Activated naive CD8-positive, alpha-beta T cell treated with anti-CD3 and anti-CD28 coated beads, Interleukin-2, amount 50 U/mL, for 24 hours (primary cell): ENCODE measurements around the gene HIPK1.

ENCODE experiments used
- ATAC-seq: fragments of 150-1000 bp; cut with Tn5 transposase; one replicate; pipeline ENCODE4 v1.10.0; 2021
- DNase-seq: peaks from one replicate; pipeline ENCODE4 v3.0.0; 2021
- H3K27ac Mint-ChIP-seq: one replicate; pipeline ENCODE4 v1.8.0; 2021; ENCODE audit warnings: mild to moderate bottlenecking, mixed read lengths
- H3K27me3 Mint-ChIP-seq: one replicate; pipeline ENCODE4 v1.8.0; 2021; ENCODE audit warnings: mixed read lengths
- H3K36me3 Mint-ChIP-seq: one replicate; pipeline ENCODE4 v1.8.0; 2021; ENCODE audit warnings: low read depth, mixed read lengths
- H3K4me1 Mint-ChIP-seq: one replicate; pipeline ENCODE4 v1.8.0; 2021; ENCODE audit warnings: mixed read lengths
- H3K4me3 Mint-ChIP-seq: one replicate; pipeline ENCODE4 v1.8.0; 2021; ENCODE audit warnings: mild to moderate bottlenecking, moderate library complexity, mixed read lengths
- H3K9me3 Mint-ChIP-seq: one replicate; pipeline ENCODE4 v1.8.0; 2021; ENCODE audit warnings: mixed read lengths

The HIPK1 gene

DNA sequence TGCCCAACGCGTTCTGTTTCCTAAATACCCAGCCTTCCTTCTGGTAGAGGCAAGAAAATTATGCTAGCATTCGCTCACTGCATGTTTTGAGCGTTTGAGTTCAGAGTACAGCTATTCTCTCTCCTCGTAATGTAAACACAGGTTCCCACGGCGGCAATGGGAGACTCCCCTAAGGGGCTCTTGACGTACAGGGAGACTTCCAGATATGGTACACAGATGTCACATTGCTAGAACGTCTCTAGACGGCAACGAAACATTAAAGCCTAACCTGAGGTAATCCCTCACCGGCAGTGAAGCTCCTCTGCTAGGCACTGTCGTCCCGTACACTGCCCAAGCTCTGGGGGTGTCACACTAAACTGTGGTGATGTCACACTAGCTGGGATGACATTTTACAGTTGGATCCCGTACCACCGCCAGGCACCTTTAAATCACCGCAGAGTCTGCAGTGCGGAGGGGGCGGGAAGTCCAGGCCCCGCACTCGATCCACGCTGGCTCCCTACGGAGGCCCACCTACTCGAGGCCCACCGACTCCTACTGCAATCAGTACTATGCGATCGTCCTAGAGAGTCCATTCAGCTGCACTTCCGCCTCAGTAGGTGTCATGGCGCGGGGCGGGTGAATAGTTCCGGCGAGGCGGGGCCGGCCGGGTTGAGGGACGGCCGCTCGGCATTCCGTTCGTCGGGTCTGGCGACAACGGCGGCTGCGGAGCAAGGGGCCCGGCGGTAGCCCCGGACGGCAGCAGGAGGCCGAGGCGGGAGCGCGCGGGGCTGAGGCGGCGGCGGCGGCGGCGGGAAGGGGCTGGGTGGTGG lies at the start of gene HIPK1:
Gene HIPK1, plus strand, starts transcription at position 384 of the 809 bp plus-strand sequence.
- H3K9me3 Mint-ChIP-seq = no peaks in the 10 kb centered on the region
- H3K36me3 Mint-ChIP-seq = peaks cover 9% of the 10 kb centered on the region
- H3K4me3 Mint-ChIP-seq = peak within 1 kb of the TSS; percentile 96
- ATAC-seq (peak; percentile 63), DNase-seq (peak; percentile 93)
- no peaks in the 10 kb centered on the region for H3K27me3 Mint-ChIP-seq
- peak within 1 kb of the TSS; percentile 98 for H3K27ac Mint-ChIP-seq
- peaks cover 52% of the 10 kb centered on the region for H3K4me1 Mint-ChIP-seq

DNA sequence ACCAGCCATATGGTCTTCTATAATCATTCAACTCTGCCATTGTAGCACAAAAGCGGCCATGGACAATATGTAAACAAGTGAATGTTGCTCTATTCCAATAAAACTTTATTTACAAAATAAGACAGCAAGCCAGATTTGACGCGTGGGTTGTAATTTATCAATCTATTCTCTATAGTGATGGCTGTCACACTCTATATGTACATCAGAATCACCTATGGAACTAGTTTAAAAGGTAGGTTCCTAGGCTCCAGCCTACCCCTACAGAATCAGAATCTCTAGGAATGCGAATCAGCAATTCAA lies 49.4 kb upstream of the HIPK1 start:
- H3K36me3 Mint-ChIP-seq = peaks cover 4% of the 10 kb centered on the region
- no peak overlapping the region for H3K27ac Mint-ChIP-seq
- DNase-seq = no peak
- H3K4me3 Mint-ChIP-seq = no peak overlapping the region
- H3K4me1 Mint-ChIP-seq = peaks cover 51% of the 10 kb centered on the region
- no peaks in the 10 kb centered on the region for H3K27me3 Mint-ChIP-seq
- no peaks in the 10 kb centered on the region for H3K9me3 Mint-ChIP-seq
- ATAC-seq = no peak

DNA sequence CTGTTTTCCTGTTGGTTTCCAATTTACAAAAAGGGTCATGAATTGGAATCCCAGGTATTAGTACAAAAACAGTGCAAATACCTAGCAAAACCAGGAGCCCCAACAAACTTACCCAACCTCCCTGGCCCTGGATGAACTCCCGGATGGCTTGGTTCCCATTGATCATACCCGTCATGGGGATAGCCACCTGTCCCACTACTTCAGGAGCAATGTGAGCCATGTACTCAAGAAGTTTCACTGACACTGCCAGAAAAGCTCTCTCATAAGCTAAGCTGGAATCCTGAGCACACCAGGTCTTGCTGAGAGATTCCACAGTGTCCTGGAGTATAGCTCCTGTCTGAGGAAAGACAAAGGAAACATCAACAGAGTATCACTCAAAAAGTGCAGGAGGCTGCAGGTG lies 47.5 kb upstream of the HIPK1 start:
- Mint-ChIP-seq H3K4me1 (peaks cover 33% of the 10 kb centered on the region), H3K4me3 (no peak overlapping the region), H3K27ac (no peak overlapping the region), H3K36me3 (peaks cover 4% of the 10 kb centered on the region), H3K27me3 (no peaks in the 10 kb centered on the region), H3K9me3 (no peaks in the 10 kb centered on the region)
- DNase-seq (no peak), ATAC-seq (no peak)

DNA sequence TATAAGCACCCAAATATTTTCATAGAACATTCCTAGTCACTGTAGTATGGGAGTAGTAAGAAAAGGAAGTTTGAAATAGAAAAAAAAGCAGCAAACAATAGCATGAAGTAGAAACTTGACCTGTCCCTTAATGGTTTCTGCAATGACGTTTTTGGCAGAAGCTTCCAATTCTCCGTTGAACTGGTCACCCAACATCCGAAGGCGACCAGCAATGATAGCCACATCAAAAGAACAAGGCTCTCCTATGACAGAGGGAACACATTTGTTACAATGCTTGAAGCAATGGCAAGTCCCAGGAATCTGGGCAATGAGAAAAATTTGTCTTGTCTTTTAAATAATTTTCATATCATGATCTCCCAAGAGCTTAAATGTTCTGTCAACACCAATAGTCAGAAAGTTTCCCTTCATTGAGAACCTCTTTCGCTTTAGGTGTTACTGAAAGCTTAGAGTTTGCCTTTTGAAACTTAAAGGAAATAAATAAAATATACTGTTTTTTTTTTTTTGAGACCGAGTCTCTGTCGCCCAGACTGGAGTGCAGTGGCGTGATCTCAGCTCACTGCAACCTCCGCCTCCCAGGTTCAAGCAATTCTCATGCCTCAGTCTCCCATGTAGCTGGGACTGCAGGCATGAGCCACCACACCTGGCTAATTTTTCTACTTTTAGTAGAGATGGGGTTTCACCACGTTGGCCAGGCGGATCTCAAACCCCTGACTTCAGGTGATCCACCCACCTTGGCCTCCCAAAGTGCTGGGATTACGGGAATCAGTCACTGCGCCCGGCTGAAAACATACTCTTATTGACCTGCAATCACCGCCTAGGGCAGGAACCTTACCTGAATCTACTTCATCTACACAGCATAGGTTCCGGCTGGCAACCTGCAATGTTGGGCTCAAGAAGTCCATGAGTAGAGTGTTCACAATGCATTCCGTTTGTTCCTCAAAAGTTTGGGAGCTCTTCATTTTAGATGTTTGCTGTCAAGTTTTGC lies 42.4 kb upstream of the HIPK1 start:
- ATAC-seq (no peak), DNase-seq (no peak)
- Mint-ChIP-seq H3K27me3 (no peaks in the 10 kb centered on the region), H3K27ac (no peak overlapping the region), H3K4me3 (no peak overlapping the region), H3K36me3 (peaks cover 5% of the 10 kb centered on the region), H3K4me1 (peaks cover 15% of the 10 kb centered on the region), H3K9me3 (no peaks in the 10 kb centered on the region)

DNA sequence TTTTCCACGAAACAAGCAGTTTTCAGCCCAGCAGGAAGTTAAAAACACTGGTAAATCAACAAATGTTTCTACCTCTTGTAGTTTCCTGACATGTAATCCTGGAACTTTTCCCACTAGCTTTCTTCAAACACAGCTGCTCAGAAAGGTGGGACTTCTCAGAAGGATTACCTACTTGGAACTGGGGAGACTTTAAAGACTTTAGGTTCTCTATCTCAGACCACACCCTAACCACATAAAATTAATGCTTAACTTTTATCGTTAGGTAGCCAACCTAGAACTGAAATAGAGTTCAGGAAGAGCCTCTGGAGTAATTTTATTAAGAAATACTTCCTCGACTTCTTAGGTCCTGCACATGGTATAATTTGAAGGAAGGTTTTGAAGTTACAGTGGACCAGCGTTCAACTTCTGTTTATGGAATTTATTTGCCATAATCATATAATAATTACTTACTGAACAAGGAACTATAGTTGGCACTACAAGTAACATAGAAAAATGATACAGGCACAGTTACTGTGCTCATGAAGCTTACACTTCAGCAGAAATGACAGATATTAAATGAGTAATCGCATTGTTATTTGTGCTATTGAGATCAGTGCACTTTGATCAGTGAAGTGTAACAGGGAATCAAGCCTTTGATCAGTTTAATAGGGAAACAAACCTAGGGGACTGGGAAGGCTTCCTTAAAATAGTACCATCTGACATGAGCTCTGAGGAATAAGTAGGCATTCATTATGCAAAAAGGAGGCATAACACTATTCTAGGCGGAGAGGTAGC lies 41.5 kb upstream of the HIPK1 start, which contains the start of gene BCL2L15:
Gene BCL2L15, minus strand, starts transcription at position 180 of the 774 bp plus-strand sequence. CDS start 206 bp downstream, outside the sequence.
- no peak for DNase-seq
- Mint-ChIP-seq H3K4me1 (peaks cover 15% of the 10 kb centered on the region), H3K9me3 (no peaks in the 10 kb centered on the region), H3K27ac (no peak within 1 kb of the TSS), H3K36me3 (peaks cover 5% of the 10 kb centered on the region), H3K4me3 (no peak within 1 kb of the TSS), H3K27me3 (no peaks in the 10 kb centered on the region)
- no peak for ATAC-seq

DNA sequence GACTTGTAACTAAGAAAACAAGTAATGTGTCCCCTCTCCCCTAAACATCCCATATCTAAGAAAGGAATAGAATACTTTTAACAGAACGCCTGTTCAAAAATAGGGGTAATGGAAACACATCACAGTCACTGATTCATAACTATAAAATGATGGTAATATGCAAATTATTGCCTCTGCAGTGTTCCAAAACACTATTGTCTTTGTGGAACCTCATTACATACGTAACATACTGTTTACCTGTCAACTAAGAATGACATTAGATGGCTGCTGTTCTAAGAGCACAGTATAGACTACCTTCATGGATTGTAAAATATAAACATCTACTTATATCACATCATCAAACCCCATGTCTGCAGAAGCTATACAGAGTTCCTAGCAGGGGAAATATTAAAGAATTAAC lies 38.3 kb upstream of the HIPK1 start:
- Mint-ChIP-seq H3K36me3 (peaks cover 17% of the 10 kb centered on the region), H3K4me1 (peaks cover 15% of the 10 kb centered on the region), H3K27ac (peak overlapping the region; percentile 36), H3K9me3 (no peaks in the 10 kb centered on the region), H3K27me3 (no peaks in the 10 kb centered on the region), H3K4me3 (no peak overlapping the region)
- ATAC-seq (no peak), DNase-seq (no peak)

DNA sequence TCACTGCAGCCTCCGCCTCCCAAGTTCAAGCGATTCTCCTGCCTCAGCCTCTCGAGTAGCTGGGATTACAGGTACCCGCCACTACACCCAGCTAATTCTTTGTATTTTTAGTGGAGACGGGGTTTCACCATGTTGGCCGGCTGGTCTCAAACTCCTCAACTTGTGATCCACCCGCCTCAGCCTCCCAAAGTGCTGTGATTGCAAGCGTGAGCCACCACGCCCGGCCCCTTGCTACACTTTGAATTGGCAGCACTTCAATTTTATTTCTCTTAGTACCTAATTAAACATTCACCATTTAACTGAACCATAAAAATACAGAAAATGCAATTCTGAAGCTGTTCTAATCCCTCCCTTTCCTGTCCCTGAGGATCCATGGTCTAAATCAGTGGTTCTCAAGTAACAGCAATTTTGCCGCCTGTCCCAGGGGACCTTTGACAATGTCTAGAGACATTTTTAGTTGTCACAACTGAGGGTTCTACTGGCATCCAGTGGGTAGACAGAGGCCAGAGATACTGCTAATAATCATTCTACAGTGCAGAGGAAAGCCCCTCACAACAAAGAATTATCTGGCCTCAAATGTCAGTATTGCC lies 37.4 kb upstream of the HIPK1 start:
- no peaks in the 10 kb centered on the region for H3K27me3 Mint-ChIP-seq
- ATAC-seq = no peak
- no peak for DNase-seq
- no peak overlapping the region for H3K27ac Mint-ChIP-seq
- H3K36me3 Mint-ChIP-seq = peaks cover 25% of the 10 kb centered on the region
- no peak overlapping the region for H3K4me3 Mint-ChIP-seq
- peaks cover 15% of the 10 kb centered on the region for H3K4me1 Mint-ChIP-seq
- H3K9me3 Mint-ChIP-seq = no peaks in the 10 kb centered on the region

DNA sequence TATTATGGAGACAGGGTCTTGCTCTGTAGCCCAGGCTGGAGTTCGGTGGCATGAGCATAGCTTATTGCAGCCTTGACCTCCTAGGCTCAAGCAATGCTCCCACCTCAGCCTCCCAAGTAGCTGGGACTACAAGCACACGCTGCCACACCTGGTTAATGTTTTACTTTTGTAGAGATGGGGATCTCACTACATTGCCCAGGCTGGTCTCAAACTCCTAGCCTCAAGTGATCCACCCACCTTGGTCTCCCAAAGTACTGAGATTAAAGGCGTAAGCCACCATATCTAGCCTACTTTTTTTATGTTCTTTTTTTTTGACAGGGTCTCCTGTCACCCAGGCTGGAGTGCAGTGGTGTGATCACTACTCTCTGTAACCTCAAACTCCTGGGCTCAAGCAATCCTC lies 35.9 kb upstream of the HIPK1 start:
- H3K36me3 Mint-ChIP-seq = peaks cover 30% of the 10 kb centered on the region
- no peak overlapping the region for H3K27ac Mint-ChIP-seq
- no peaks in the 10 kb centered on the region for H3K9me3 Mint-ChIP-seq
- no peak overlapping the region for H3K4me3 Mint-ChIP-seq
- no peak for ATAC-seq
- peaks cover 7% of the 10 kb centered on the region for H3K4me1 Mint-ChIP-seq
- no peak for DNase-seq
- H3K27me3 Mint-ChIP-seq = no peaks in the 10 kb centered on the region

DNA sequence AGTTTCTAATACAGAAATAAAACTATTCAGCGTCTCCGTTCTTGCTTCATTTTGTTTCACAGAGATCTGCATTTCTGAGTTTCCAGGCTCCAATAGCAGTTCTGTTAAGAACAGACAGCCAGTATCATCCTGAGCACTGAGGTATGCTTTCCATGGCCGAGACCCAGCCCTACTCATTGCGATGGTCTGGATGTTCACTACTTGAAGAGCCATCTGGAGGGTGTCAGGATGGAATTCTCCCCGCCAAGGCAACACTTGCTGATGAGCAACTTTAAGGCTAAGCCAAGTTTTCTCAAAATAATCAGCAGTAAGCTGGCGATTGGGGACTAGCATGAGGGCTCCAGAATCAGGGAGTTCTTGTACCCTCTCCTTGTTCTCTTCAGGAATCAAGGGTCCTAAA lies 34.0 kb upstream of the HIPK1 start:
- ATAC-seq (no peak), DNase-seq (no peak)
- Mint-ChIP-seq H3K4me1 (peaks cover 20% of the 10 kb centered on the region), H3K9me3 (no peaks in the 10 kb centered on the region), H3K4me3 (no peak overlapping the region), H3K36me3 (peaks cover 48% of the 10 kb centered on the region), H3K27ac (no peak overlapping the region), H3K27me3 (no peaks in the 10 kb centered on the region)

DNA sequence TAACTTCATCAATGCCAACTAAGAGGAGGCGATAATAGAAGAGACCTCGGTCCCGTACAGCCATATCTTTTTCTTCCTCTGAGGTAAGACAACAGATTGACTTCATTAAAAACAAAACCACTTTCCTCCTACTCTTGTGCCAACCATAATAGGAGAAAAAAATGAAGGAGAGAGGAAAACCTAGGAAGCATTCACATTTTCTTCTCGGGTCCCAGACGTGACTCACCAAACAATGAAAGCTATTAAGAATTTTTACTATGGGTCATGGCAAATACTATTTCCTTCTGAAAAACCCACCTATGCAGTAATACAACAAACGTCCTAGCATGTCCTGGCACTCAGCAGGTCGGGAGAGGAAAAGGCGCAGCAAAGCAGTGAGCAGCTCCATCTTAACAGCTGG lies 33.2 kb upstream of the HIPK1 start:
- DNase-seq = no peak
- Mint-ChIP-seq H3K27ac (no peak overlapping the region), H3K9me3 (no peaks in the 10 kb centered on the region), H3K36me3 (peaks cover 53% of the 10 kb centered on the region), H3K27me3 (no peaks in the 10 kb centered on the region), H3K4me1 (peaks cover 14% of the 10 kb centered on the region), H3K4me3 (no peak overlapping the region)
- ATAC-seq = no peak

DNA sequence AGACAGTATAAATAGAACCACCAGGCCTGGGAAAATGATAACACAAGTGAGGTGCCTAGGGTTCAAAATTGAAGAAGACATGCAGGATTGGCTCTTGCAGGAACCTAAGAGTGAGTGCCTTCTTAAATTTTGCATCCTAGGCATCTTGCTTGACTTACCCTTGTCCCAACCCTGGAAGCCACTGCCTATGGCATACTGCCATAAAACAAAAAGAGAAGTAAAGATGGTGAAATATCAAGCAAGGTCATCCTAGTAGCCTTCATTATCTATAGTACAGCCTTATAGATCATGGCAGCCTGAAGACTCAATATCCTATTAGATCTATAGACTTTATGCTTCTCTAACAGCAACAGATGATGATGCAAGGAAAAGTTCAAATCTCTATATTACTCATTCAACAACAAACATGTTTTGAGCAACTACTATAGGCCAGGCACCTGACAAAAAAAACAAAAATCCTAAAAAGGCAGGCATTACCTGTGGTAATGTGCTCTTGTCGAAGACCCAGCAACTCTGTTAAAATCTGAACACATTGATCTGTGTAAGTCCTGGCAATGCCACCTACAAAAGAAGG lies 30.8 kb upstream of the HIPK1 start:
- no peak overlapping the region for H3K27ac Mint-ChIP-seq
- no peak for DNase-seq

DNA sequence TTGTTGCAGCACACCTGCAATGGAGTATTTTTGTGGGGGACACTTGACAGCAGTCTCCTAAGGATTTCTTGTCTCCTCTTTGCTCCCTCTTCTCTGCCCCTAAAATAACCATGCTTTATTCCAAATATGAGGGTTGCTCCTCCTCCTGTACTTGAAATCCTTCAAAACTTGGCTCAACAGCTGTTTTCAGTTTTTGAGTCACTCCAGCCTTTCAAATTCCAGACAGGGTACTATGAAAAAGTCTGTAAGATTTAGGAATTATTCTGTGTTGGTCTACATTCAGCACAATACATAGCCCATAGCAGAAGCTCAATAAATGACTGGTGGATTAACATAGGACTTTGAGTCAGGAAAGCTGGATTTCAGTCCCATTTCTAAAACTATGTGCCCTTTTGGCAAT lies 30.0 kb upstream of the HIPK1 start:
- no peaks in the 10 kb centered on the region for H3K9me3 Mint-ChIP-seq
- H3K4me1 Mint-ChIP-seq = peaks cover 44% of the 10 kb centered on the region
- peaks cover 74% of the 10 kb centered on the region for H3K36me3 Mint-ChIP-seq
- no peak for ATAC-seq
- no peak for DNase-seq
- no peak overlapping the region for H3K4me3 Mint-ChIP-seq
- no peaks in the 10 kb centered on the region for H3K27me3 Mint-ChIP-seq
- H3K27ac Mint-ChIP-seq = peak overlapping the region; percentile 23

More for the DNA sequence above, 30.8 kb upstream of the HIPK1 start:
- Mint-ChIP-seq H3K4me3 (no peak overlapping the region), H3K9me3 (no peaks in the 10 kb centered on the region), H3K27me3 (no peaks in the 10 kb centered on the region), H3K36me3 (peaks cover 73% of the 10 kb centered on the region), H3K4me1 (peaks cover 38% of the 10 kb centered on the region)
- no peak for ATAC-seq

DNA sequence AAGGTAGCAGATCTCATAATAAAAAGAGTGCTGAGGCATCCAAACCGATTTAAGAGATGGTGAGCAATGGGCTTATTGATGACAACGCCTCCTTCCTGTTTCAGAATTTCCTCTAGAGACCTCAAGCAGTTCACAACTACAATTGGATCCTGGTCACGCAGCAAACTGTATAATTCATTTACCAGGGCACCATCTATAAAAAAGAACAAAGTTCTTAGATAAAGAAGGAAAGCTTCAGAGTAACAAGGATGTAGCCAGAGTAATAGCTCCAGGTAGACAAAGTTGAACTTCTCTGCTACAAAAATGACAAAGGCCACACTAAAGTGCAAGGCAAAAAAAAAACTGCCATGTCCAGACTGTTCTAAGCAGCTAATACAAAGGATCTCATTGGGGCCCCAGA lies 27.9 kb upstream of the HIPK1 start:
- Mint-ChIP-seq H3K4me1 (peaks cover 51% of the 10 kb centered on the region), H3K27ac (peak overlapping the region; percentile 32), H3K9me3 (no peaks in the 10 kb centered on the region), H3K27me3 (peaks cover 3% of the 10 kb centered on the region), H3K4me3 (no peak overlapping the region), H3K36me3 (peaks cover 63% of the 10 kb centered on the region)
- no peak for ATAC-seq
- no peak for DNase-seq
